ENCODE data around the gene CTSS.
A peak's percentile ranks its signal among the peaks of the same experiment; 100 is the strongest.
"Not testable (repeated sequence)": the region's sequence is repeated elsewhere in the genome, so short reads cannot be mapped to it uniquely, and the experiment has no call there.

CTSS gene

GRCh38 chr1:150791585-150791984, 26.0 kb upstream of the CTSS start:
- no peak for TF ChIP-seq CTCF (IDR thresholded peaks at IDR 0.05; ENCODE audit: low read depth, low read length)
- no peak overlapping the region for H3K4me3 ChIP-seq (ENCODE audit: low read depth, low read length)

GRCh38 chr1:150789396-150789795, 23.8 kb upstream of the CTSS start:
- no peak for TF ChIP-seq CTCF (IDR thresholded peaks at IDR 0.05; ENCODE audit: low read depth, low read length)
- H3K4me3 ChIP-seq (ENCODE audit: low read depth, low read length): no peak overlapping the region

- no peak overlapping the region for H3K4me3 ChIP-seq (ENCODE audit: low read depth, low read length)
- TF ChIP-seq CTCF (IDR thresholded peaks at IDR 0.05; ENCODE audit: low read depth, low read length): no peak
Measured at GRCh38 chr1:150788946-150789345, 23.4 kb upstream of the CTSS start.

DNA sequence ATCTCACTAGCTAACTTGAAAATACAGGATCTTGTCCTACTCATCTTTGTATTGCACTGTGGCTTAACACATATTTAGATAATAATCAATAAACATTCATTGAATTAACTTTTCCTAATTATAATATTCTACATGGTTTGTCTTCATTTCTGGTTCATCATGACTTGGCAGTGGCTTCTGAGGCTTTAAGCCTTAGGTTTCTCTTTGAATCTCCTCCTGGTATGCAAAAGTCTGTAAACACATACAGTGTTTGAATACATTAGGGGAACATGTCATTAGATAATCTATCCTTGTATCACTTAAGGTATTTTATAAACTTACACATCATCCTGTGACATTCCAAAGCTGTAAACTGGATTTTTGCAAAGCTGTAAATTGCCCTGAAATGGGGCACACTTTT, 21.9 kb upstream of the CTSS start:
- TF ChIP-seq CTCF (IDR thresholded peaks at IDR 0.05; ENCODE audit: low read depth, low read length): no peak
- H3K4me3 ChIP-seq (ENCODE audit: low read depth, low read length): peak overlapping the region; percentile 39

GRCh38 chr1:150780510-150780909, 14.9 kb upstream of the CTSS start:
- no peak overlapping the region for H3K4me3 ChIP-seq (ENCODE audit: low read depth, low read length)
- TF ChIP-seq CTCF (IDR thresholded peaks at IDR 0.05; ENCODE audit: low read depth, low read length): no peak

- no peak overlapping the region for H3K4me3 ChIP-seq (ENCODE audit: low read depth, low read length)
- no peak for TF ChIP-seq CTCF (IDR thresholded peaks at IDR 0.05; ENCODE audit: low read depth, low read length)
Measured at GRCh38 chr1:150778409-150778808, 12.8 kb upstream of the CTSS start.

DNA sequence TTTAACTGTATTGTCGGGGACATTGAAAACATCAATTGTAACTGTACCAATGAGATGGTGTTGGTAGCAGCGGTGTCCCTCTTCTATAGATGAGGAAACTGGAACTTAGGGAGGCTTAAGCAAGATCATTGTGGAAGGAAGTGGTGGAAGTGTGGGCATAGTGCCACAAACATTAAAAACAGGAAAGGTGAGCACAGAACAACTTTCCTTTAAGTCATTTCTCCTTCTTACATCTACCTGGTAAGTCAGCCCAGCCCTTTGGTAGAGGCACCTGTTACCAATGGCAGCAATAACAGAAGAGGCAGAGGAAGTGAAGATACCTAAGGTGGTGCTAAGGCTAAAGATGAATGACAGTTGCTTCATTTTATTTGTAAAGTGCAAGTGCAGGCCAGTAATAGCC, 12.0 kb upstream of the CTSS start:
- no peak for TF ChIP-seq CTCF (IDR thresholded peaks at IDR 0.05; ENCODE audit: low read depth, low read length)

DNA sequence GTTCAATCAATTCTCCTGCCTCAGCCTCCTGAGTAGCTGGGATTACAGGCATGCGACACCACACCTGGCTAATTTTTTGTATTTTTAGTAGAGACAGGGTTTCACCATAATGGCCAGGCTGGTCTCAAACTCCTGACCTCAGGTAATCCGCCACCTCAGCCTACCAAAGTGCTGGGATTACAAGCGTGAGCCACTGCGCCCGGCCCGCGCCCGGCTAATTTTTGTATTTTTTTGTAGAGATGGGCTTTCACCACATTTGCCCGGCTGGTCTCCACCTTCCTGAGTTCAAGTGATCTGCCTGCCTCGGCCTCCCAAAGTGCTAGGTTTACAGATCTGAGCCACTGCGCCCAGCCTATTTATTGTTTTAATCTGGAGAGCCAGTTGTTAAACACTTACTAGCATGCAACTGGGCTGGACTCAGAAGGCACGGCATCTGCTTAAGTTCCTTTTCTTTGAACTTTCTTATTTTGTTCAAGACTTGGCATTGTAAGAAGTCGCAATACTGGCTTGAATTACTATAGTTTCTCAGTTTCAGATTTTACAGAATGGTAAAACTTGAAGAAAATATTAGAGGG, 10.4 kb upstream of the CTSS start:
- H3K4me3 ChIP-seq (ENCODE audit: low read depth, low read length): not testable (repeated sequence)

More for the DNA sequence above, 12.0 kb upstream of the CTSS start:
- no peak overlapping the region for H3K4me3 ChIP-seq (ENCODE audit: low read depth, low read length)

Measured in WI38 (cell line).